NCI-H446 (cell line): Measurements from ENCODE around the gene CRBN.

Experiments used
- DNase-seq, 2 experiments: peaks; one replicate each; lab custom pipeline; 2025; lab: John Stamatoyannopoulos, UW

CRBN gene

GRCh38 chr3:3110299-3110630 lies 69.2 kb downstream of the CRBN start, which contains the start of gene IL5RA:
Gene IL5RA, minus strand, starts transcription at chr3:3110374. Its CDS starts 5,390 bp downstream, at chr3:3104984.
- no peak for DNase-seq

- DNase-seq, result no peak
Observed at GRCh38 chr3:3109407-3110298, 69.8 kb downstream of the CRBN start.

- no peak for DNase-seq
Observed at GRCh38 chr3:3107858-3108257, 71.6 kb downstream of the CRBN start.

GRCh38 chr3:3107181-3107580 lies 72.3 kb downstream of the CRBN start:
- no peak for DNase-seq

- DNase-seq, result no peak
Observed at GRCh38 chr3:3105815-3106214, 73.7 kb downstream of the CRBN start.

GRCh38 chr3:3105246-3105645 lies 74.2 kb downstream of the CRBN start:
- DNase-seq, result no peak

GRCh38 chr3:3102751-3103150 lies 76.7 kb downstream of the CRBN start:
- no peak for DNase-seq

GRCh38 chr3:3101660-3102458 lies 77.6 kb downstream of the CRBN start:
- no peak for DNase-seq
